CD4-positive, alpha-beta T cell (primary cell): Measurements from ENCODE around the gene CAND2. TPM values are rescaled to one million over a fixed set of nuclear protein-coding genes. Genes with fewer than 3 reads are reported as not detected.

Experiments used
- ATAC-seq: fragments of 200-7000 bp; cut with Tn5 transposase; one replicate; pipeline ENCODE4 v1.10.0; 2022; ENCODE audit warnings: mild to moderate bottlenecking; ENCODE audit not compliant: poor library complexity
- CTCF ChIA-PET: fragments of 350-600 bp; sonication (Branson Sonifier 250); formaldehyde crosslinking; loops from one replicate; lab custom pipeline; 2021; ENCODE audit warnings: antibody characterized with exemption, inconsistent platforms; lab: Charles Lee
- POLR2A ChIA-PET: fragments of 350-600 bp; sonication (Branson Sonifier 250); formaldehyde crosslinking; loops from one replicate; lab custom pipeline; 2021; ENCODE audit warnings: antibody characterized with exemption, inconsistent platforms; lab: Charles Lee
- DNase-seq, 14 experiments: peaks; one replicate each; pipeline ENCODE4 v3.0.0-alpha.2; 2013 to 2020; ENCODE audit warnings: mixed read lengths in 2 of 14
- H3K27ac ChIP-seq, 2 donors: one replicate each; pipeline versions ENCODE4 v1.5.1 to v1.7.0; 2013; ENCODE audit warnings: low read length in 2 of 2, low read depth in 1 of 2, mild to moderate bottlenecking in 1 of 2
- H3K27me3 ChIP-seq, 2 experiments: 1 replicate in 1 of 2; 2 replicates in 1 of 2; pipeline versions ENCODE4 v1.6.1 to v1.7.0; 2013; ENCODE audit warnings: low read length in 2 of 2, control low read depth in 1 of 2, mild to moderate bottlenecking in 1 of 2, moderate library complexity in 1 of 2; ENCODE audit not compliant: insufficient read depth in 2 of 2, control insufficient read depth in 1 of 2
- H3K36me3 ChIP-seq: one replicate; pipeline ENCODE4 v1.6.1; 2013; ENCODE audit warnings: low read length, control low read depth; ENCODE audit not compliant: insufficient read depth
- H3K4me1 ChIP-seq: one replicate; pipeline ENCODE4 v1.6.1; 2013; ENCODE audit warnings: low read length, control low read depth; ENCODE audit not compliant: insufficient read depth
- H3K4me3 ChIP-seq: one replicate; pipeline ENCODE4 v1.5.1; 2013; ENCODE audit warnings: mild to moderate bottlenecking, low read length, moderate library complexity
- H3K9me3 ChIP-seq, 2 experiments: 1 replicate in 1 of 2; 2 replicates in 1 of 2; pipeline versions ENCODE4 v1.6.1 to v1.7.0; 2013; ENCODE audit warnings: low read length in 2 of 2, mild to moderate bottlenecking in 2 of 2, control low read depth in 1 of 2, moderate library complexity in 1 of 2; ENCODE audit not compliant: control insufficient read depth in 1 of 2, insufficient read depth in 1 of 2
- H3K27ac Mint-ChIP-seq: one replicate; pipeline ENCODE4 v1.8.0; 2020; ENCODE audit warnings: mixed read lengths
- H3K27me3 Mint-ChIP-seq: one replicate; pipeline ENCODE4 v1.8.0; 2021; ENCODE audit warnings: mixed read lengths
- H3K36me3 Mint-ChIP-seq: one replicate; pipeline ENCODE4 v1.8.0; 2021; ENCODE audit warnings: low read depth, mixed read lengths
- H3K4me1 Mint-ChIP-seq: one replicate; pipeline ENCODE4 v1.8.0; 2021; ENCODE audit warnings: low read depth, mixed read lengths
- H3K4me3 Mint-ChIP-seq: one replicate; pipeline ENCODE4 v1.8.0; 2020; ENCODE audit warnings: mild to moderate bottlenecking, mixed read lengths
- H3K9me3 Mint-ChIP-seq: one replicate; pipeline ENCODE4 v1.8.0; 2020; ENCODE audit warnings: mixed read lengths
- intact Hi-C, 2 experiments: fragments of 100-400 bp; cut with DNase I in 1 of 2; cut with micrococcal nuclease in 1 of 2; formaldehyde crosslinking; loops; one replicate each; pipeline versions ENCODE4 v1.15.1 to v1.9.0; 2023 to 2025; cut with DNase I, micrococcal nuclease
- total RNA-seq, 174 experiments: library from RNA in 2 of 174; stranded (reverse) in 2 of 174; gene quantifications; one replicate each; pipeline ENCODE4 v1.2.3 and lab custom pipeline; 2021 to 2026
- TF ChIP-seq, protein P1 (sequence below): fragments of 200-600 bp; IDR thresholded peaks from one replicate; pipeline ENCODE4 v1.8.0; 2022; ENCODE audit warnings: antibody characterized with exemption, mild to moderate bottlenecking

The CAND2 gene
- total RNA-seq, 2 experiments from 2014 or later, result 3.5 to 6.0 TPM

DNA sequence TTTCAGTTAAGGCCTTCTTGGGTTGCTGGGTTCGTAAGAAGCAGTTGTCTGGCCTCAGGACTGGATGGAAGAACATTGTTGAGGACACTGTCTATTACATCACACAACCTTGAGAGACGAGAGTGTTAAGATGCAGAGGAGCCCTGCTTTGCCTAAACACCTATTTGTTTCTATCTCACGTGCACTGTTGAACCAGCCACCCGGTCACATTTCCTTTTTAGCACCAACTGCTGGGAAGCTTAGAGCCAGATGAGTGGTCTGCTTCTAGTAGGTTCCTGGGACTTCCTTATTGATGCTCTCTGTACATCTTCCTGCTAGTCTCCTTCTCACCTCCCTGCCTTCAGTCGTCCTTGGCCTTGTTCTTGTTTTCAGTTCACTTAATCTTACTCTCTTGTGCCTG is 22.3 kb downstream of the CAND2 start:
- Mint-ChIP-seq H3K27me3 (no peaks in the 10 kb centered on the region), H3K36me3 (peaks cover 2% of the 10 kb centered on the region), H3K4me1 (no peaks in the 10 kb centered on the region), H3K4me3 (no peak overlapping the region), H3K9me3 (no peaks in the 10 kb centered on the region), H3K27ac (no peak overlapping the region)
- POLR2A ChIA-PET, result interaction anchor here (1.2 to 1.3 kb wide), 2 partner anchors 9 to 22 kb away, joined by 4 read pairs; no protein-coding TSS in a partner anchor
- no peaks in the 10 kb centered on the region for H3K9me3 ChIP-seq
- ATAC-seq (no peak), DNase-seq (no peak)
- no peak overlapping the region for H3K27ac ChIP-seq
- CTCF ChIA-PET, result no interaction called here
- no peak overlapping the region for H3K4me3 ChIP-seq
- no peaks in the 10 kb centered on the region for H3K36me3 ChIP-seq
- TF ChIP-seq, protein P1, sequence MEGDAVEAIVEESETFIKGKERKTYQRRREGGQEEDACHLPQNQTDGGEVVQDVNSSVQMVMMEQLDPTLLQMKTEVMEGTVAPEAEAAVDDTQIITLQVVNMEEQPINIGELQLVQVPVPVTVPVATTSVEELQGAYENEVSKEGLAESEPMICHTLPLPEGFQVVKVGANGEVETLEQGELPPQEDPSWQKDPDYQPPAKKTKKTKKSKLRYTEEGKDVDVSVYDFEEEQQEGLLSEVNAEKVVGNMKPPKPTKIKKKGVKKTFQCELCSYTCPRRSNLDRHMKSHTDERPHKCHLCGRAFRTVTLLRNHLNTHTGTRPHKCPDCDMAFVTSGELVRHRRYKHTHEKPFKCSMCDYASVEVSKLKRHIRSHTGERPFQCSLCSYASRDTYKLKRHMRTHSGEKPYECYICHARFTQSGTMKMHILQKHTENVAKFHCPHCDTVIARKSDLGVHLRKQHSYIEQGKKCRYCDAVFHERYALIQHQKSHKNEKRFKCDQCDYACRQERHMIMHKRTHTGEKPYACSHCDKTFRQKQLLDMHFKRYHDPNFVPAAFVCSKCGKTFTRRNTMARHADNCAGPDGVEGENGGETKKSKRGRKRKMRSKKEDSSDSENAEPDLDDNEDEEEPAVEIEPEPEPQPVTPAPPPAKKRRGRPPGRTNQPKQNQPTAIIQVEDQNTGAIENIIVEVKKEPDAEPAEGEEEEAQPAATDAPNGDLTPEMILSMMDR, result no peak
- intact Hi-C loops, result no loop called here
- H3K27me3 ChIP-seq, result no peaks in the 10 kb centered on the region
- no peaks in the 10 kb centered on the region for H3K4me1 ChIP-seq

DNA sequence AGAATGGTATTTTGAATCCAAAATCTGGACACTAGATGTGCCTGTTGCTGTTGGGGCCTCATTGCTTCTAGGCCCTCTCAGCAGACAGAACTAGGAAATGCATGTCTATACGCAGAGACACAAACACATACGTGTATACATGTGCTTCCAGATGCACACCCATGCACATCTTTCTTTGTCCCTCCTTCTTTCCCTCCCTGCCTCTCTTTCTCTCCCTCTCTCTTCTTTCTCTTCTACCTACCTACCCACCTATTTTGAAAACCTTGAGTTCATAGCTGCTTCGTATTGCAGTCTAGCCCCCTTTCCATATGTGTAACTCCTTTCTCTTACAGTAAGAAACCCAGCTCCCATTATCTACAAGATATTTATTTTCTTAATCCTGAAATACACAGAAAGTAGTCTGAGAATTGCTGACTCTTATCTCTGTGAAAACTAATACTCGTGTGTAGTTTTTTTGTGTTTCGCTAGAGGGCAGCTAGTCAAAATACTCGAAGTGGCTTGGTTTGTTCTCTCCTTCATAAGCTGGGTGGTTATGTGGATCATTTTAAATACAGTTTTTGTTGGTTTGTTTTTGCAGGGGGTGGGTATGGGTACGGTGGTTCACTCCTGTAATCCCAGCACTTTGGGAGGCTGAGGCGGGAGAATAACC is 26.4 kb downstream of the CAND2 start:
- ATAC-seq (no peak), DNase-seq (no peak)
- no peaks in the 10 kb centered on the region for H3K27me3 Mint-ChIP-seq
- no peak overlapping the region for H3K4me3 Mint-ChIP-seq
- no peaks in the 10 kb centered on the region for H3K4me1 Mint-ChIP-seq
- no peaks in the 10 kb centered on the region for H3K9me3 Mint-ChIP-seq
- peaks cover 6% of the 10 kb centered on the region for H3K36me3 Mint-ChIP-seq
- H3K4me1 ChIP-seq, result no peaks in the 10 kb centered on the region
- ChIA-PET POLR2A (interaction anchor here (1.0 kb wide), 1 partner anchor 13 kb away, joined by 4 read pairs; no protein-coding TSS in a partner anchor), CTCF (interaction anchor here (1.2 kb wide), 1 partner anchor 19 kb away, joined by 5 read pairs; the partner anchor contains the start of gene RPL32)
- intact Hi-C loops, result no loop called here
- TF ChIP-seq, protein P1, result no peak
- H3K27ac Mint-ChIP-seq, result no peak overlapping the region
- no peaks in the 10 kb centered on the region for H3K27me3 ChIP-seq
- no peaks in the 10 kb centered on the region for H3K9me3 ChIP-seq
- no peak overlapping the region for H3K27ac ChIP-seq
- H3K4me3 ChIP-seq, result no peak overlapping the region
- H3K36me3 ChIP-seq, result no peaks in the 10 kb centered on the region

DNA sequence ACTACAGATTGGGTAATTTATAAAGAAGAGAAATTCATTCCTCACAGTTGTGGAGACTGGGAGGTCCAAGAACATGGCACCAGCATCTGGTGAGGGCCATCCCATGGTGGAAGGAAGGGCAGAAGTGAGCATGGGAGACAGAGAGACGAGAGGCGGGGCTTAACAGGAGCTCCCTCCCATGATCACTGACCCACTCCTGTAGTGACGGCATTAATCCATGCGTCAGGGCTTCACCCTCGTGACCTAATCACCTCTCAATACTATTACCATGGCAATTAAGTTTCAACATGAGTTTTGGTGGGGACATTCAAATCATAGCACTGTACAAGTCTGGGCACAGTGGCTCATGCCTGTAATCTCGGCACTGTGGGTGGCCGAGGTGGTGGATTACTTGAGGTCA is 27.8 kb downstream of the CAND2 start:
- DNase-seq, result no peak
- ChIA-PET POLR2A (no interaction called here), CTCF (no interaction called here)
- intact Hi-C loops, result no loop called here
- no peak overlapping the region for H3K27ac ChIP-seq
- Mint-ChIP-seq H3K9me3 (no peaks in the 10 kb centered on the region), H3K27ac (no peak overlapping the region), H3K4me1 (no peaks in the 10 kb centered on the region), H3K36me3 (peaks cover 11% of the 10 kb centered on the region), H3K4me3 (no peak overlapping the region), H3K27me3 (no peaks in the 10 kb centered on the region)
- H3K9me3 ChIP-seq, result no peaks in the 10 kb centered on the region
- TF ChIP-seq, protein P1, result no peak
- no peaks in the 10 kb centered on the region for H3K4me1 ChIP-seq
- no peak for ATAC-seq
- H3K36me3 ChIP-seq, result no peaks in the 10 kb centered on the region
- no peaks in the 10 kb centered on the region for H3K27me3 ChIP-seq
- no peak overlapping the region for H3K4me3 ChIP-seq
